ENCODE results near the gene COMMD7. TPM values are rescaled to one million over a fixed set of nuclear protein-coding genes. Genes with fewer than 3 reads are reported as not detected.

Gene COMMD7
- total and polyA plus RNA-seq, 2 experiments from 2014 or later = 62.7 to 106 TPM

DNA sequence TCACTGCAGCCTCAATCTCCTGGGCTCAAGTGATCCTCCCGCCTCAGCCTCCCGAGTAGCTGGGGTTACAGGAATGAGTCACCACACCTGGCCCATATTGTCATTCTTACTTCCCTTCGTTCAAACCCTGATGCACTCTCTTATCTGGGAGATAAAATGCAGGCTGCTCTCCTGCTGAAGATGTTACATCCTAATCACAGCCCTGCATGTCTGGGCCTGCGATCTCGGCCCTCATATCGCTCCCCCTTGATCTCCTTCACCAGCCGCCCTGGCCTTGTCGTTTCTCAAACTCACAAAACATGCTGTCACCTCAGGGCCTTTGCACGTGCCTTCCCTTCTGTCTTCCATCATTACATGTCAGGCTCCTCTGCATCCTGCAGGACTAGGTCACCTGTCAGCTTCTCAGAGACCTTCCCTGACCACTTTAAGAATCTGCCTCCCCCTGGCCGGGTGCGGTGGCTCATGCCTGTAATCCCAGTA lies 60.7 kb downstream of the COMMD7 start:
- Histone ChIP-seq H2AFZ (no peak overlapping the region), H4K20me1 (ENCODE audit: insufficient read depth, poor library complexity, severe bottlenecking) (no peaks in the 10 kb centered on the region), H3K9me3 (ENCODE audit: low read depth) (no peaks in the 10 kb centered on the region), H3K4me2 (no peak overlapping the region), H3K79me2 (no peaks in the 10 kb centered on the region), H3K9me2 (replicated peaks; ENCODE audit: insufficient read depth) (no peaks in the 10 kb centered on the region), H3K4me1 (ENCODE audit: insufficient read depth) (peaks cover 29% of the 10 kb centered on the region), H3K36me3 (replicated peaks; ENCODE audit: insufficient read depth, low read depth) (no peaks in the 10 kb centered on the region), H3K27me3 (no peaks in the 10 kb centered on the region), H3K4me3 (no peak overlapping the region), H3K27ac (no peak overlapping the region)
- no peak for TF ChIP-seq EZH2phosphoT487 (IDR thresholded peaks at IDR 0.05; ENCODE audit: low read depth, severe bottlenecking, unreplicated experiment)
- TF ChIP-seq, protein P1, sequence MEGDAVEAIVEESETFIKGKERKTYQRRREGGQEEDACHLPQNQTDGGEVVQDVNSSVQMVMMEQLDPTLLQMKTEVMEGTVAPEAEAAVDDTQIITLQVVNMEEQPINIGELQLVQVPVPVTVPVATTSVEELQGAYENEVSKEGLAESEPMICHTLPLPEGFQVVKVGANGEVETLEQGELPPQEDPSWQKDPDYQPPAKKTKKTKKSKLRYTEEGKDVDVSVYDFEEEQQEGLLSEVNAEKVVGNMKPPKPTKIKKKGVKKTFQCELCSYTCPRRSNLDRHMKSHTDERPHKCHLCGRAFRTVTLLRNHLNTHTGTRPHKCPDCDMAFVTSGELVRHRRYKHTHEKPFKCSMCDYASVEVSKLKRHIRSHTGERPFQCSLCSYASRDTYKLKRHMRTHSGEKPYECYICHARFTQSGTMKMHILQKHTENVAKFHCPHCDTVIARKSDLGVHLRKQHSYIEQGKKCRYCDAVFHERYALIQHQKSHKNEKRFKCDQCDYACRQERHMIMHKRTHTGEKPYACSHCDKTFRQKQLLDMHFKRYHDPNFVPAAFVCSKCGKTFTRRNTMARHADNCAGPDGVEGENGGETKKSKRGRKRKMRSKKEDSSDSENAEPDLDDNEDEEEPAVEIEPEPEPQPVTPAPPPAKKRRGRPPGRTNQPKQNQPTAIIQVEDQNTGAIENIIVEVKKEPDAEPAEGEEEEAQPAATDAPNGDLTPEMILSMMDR (IDR thresholded peaks at IDR 0.05; ENCODE audit: poor library complexity) = no peak
- no peak for TF ChIP-seq EZH2 (IDR thresholded peaks at IDR 0.05; ENCODE audit: borderline replicate concordance)
- 70% methylated on average over 11 of the region's 11 CpGs for WGBS (ENCODE audit: low lambda C conversion rate, missing lambda C conversion rate)
- DNase-seq (ENCODE audit: low spot score) = no peak

DNA sequence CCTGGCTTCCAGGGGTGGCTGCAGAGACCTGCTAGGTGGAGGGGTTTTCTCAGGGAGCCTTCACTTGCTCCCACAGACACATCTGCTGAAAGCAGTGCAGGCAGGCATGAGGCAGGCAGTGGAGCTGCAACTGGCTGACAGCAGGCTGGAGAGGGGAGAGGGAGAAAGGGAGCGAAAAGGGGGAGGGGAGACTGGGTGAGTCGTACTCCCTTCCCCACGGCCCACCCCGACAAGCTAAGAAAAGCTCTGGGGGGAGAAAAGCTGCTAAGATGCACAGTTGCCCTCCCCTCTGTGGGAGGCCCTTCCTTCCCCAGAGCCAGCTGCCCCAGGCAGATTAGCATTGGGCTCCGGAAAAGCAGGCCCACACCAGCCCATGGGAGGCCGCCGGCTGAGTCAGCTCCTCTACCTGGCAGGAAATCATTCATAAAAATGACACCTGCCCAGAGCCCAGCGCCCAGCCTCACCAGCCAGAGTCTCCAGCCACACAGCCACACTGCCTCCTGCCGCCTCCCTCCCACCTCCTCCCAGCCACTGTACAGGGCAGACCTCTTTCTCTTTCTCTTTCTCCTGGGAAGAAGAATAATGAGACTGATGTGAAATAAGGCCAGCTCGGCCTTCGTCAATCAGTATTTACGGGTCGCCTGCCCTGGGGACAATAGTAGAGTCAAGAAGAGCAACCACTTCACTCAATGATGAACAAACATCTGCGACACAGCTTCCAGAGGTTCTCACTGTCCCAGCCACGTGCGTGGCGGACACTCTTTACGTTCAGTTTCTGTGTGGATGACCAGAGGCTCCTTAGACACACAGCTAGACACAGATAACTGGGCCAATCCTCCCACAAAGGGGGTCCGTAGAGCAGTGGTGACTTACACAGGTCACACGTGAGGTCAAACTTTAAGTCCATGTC lies 61.8 kb downstream of the COMMD7 start:
- peak; percentile 81 for DNase-seq (ENCODE audit: low spot score)
- no peaks in the 10 kb centered on the region for H3K79me2 ChIP-seq
- H3K9me3 ChIP-seq (ENCODE audit: low read depth) = no peaks in the 10 kb centered on the region
- no peaks in the 10 kb centered on the region for H3K27me3 ChIP-seq
- H2AFZ ChIP-seq = no peak overlapping the region
- H3K4me3 ChIP-seq = no peak overlapping the region
- no peaks in the 10 kb centered on the region for H4K20me1 ChIP-seq (ENCODE audit: insufficient read depth, poor library complexity, severe bottlenecking)
- H3K4me1 ChIP-seq (ENCODE audit: insufficient read depth) = peaks cover 29% of the 10 kb centered on the region
- no peaks in the 10 kb centered on the region for H3K36me3 ChIP-seq (replicated peaks; ENCODE audit: insufficient read depth, low read depth)
- WGBS (ENCODE audit: low lambda C conversion rate, missing lambda C conversion rate) = 49% methylated on average over 20 of the region's 20 CpGs
- H3K4me2 ChIP-seq = peak overlapping the region; percentile 6
- TF ChIP-seq, protein P1 (IDR thresholded peaks at IDR 0.05; ENCODE audit: poor library complexity) = no peak
- TF ChIP-seq EZH2phosphoT487 (IDR thresholded peaks at IDR 0.05; ENCODE audit: low read depth, severe bottlenecking, unreplicated experiment) (no peak), EZH2 (IDR thresholded peaks at IDR 0.05; ENCODE audit: borderline replicate concordance) (no peak)
- H3K9me2 ChIP-seq (replicated peaks; ENCODE audit: insufficient read depth) = no peaks in the 10 kb centered on the region
- peak overlapping the region; percentile 61 for H3K27ac ChIP-seq

DNA sequence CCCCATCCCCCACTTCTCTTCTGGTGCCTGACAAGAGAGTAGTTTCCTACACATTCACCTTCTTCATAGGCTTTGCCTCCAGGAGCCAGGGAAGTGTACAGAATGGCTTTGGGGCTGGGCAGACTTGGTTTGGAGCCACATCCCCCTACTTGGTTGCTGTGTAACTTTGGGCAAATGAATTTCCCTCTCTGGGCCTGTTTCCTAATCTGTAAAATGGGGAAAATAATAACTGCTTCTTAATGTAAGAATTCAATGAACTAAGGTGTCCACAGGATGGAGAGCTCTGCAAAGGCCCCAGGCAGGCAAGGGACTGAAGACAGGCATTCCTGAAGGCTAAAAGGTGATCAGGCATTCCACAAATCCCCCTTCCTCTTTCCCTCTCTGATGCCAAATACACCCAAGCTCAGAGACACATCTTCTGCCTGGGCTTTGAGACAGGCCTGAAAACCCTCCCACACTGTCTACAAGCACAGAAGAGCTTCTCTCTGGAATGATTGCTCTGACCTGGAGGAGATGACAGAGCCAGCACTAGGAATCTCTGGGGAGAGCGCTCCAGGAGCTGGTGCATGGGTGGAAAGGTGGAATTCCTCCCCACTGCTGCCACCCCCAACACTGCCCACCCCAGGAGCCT lies 62.6 kb downstream of the COMMD7 start:
- no peak for TF ChIP-seq EZH2 (IDR thresholded peaks at IDR 0.05; ENCODE audit: borderline replicate concordance)
- TF ChIP-seq, protein P1 (IDR thresholded peaks at IDR 0.05; ENCODE audit: poor library complexity) = no peak
- WGBS (ENCODE audit: low lambda C conversion rate, missing lambda C conversion rate) = 79% methylated on average over 1 of the region's 1 CpG
- peak overlapping the region; percentile 6 for H3K4me2 ChIP-seq
- H2AFZ ChIP-seq = no peak overlapping the region
- no peaks in the 10 kb centered on the region for H3K27me3 ChIP-seq
- H3K9me2 ChIP-seq (replicated peaks; ENCODE audit: insufficient read depth) = no peaks in the 10 kb centered on the region
- no peak overlapping the region for H3K4me3 ChIP-seq
- no peaks in the 10 kb centered on the region for H3K79me2 ChIP-seq
- H3K9me3 ChIP-seq (ENCODE audit: low read depth) = no peaks in the 10 kb centered on the region
- H3K36me3 ChIP-seq (replicated peaks; ENCODE audit: insufficient read depth, low read depth) = no peaks in the 10 kb centered on the region
- no peak for DNase-seq (ENCODE audit: low spot score)
- no peaks in the 10 kb centered on the region for H4K20me1 ChIP-seq (ENCODE audit: insufficient read depth, poor library complexity, severe bottlenecking)
- peaks cover 22% of the 10 kb centered on the region for H3K4me1 ChIP-seq (ENCODE audit: insufficient read depth)
- peak overlapping the region; percentile 61 for H3K27ac ChIP-seq

All from hepatocyte (in vitro differentiated cells).